ENCODE results near the gene LRRC3. TPM values are rescaled to one million over a fixed set of nuclear protein-coding genes. Genes with fewer than 3 reads are reported as not detected.

LRRC3 gene
- polyA plus RNA-seq, 1 donor (not counting 4 experiments of a cell fraction or from before 2014, with no cell fraction given), result 1.4 TPM

DNA sequence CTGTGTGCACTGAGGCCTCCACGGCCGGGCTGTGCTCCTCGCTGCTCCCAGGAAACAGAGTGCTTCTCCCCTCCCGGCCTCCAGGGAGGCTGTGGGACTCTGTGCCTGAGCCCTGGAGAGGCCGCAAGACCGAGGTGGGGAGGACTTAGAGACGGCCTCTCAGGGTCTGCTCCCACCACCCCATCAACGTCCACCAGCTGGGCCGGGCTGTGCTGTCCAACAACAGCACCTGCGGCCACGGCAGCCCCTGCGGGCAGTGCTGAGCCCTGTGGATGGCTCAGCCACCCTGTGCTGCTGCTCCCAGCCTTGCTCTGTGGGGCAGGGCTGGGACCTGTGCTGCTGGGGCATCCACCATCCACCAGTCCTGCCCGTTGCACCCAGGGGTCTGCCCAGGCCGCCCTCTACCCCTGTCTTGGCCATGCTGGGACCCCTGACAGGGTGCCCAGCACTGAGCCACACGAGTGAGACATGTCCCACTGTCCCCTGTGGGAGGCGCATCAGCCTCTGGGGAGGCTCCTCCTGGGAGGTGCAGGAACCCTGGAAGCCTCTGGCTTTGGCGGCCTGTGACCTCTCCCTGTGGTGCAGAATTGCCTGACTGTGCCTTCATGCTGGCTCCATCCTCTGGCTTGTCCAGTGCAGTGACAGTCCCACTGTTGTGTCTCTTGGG is 31.2 kb upstream of the LRRC3 start:
- no peak for DNase-seq (ENCODE audit: low read depth, low spot score)
- Histone ChIP-seq H3K4me2 (ENCODE audit: control insufficient read depth, extremely low read depth, insufficient read depth, low read depth, low read length) (no peak overlapping the region), H2AFZ (ENCODE audit: control insufficient read depth, low read length) (no peak overlapping the region), H3K79me2 (ENCODE audit: control insufficient read depth, insufficient read depth, low read length) (no peaks in the 10 kb centered on the region), H3K9me3 (ENCODE audit: control insufficient read depth, low read depth, low read length) (peaks cover 10% of the 10 kb centered on the region), H3K27ac (ENCODE audit: control insufficient read depth, insufficient read depth, low read length) (no peak overlapping the region), H3K9me1 (ENCODE audit: control insufficient read depth, extremely low read depth, insufficient read depth, low read length) (no peaks in the 10 kb centered on the region), H3K4me3 (ENCODE audit: control insufficient read depth in 2 of 3, extremely low read depth in 1 of 3, insufficient read depth in 2 of 3, low read depth in 1 of 3, low read length in 3 of 3) (no peak overlapping the region), H3K27me3 (ENCODE audit: control insufficient read depth, extremely low read depth, insufficient read depth, low read length) (no peaks in the 10 kb centered on the region), H3K36me3 (ENCODE audit: control insufficient read depth in 2 of 2, extremely low read depth in 1 of 2, insufficient read depth in 2 of 2, low read length in 2 of 2) (no peaks in the 10 kb centered on the region), H3K9ac (ENCODE audit: control insufficient read depth, extremely low read depth, insufficient read depth, low read length) (no peak overlapping the region), H3K4me1 (ENCODE audit: control insufficient read depth, extremely low read depth, insufficient read depth, low read length) (no peaks in the 10 kb centered on the region), H4K20me1 (ENCODE audit: control insufficient read depth, extremely low read depth, insufficient read depth, low read length) (no peaks in the 10 kb centered on the region)
- FAIRE-seq, result no peak
- dilution Hi-C loops (cut with MboI; ENCODE audit: extremely low pct_ligation_motif_present, low sequenced_read_pairs), result no loop called here
- TF ChIP-seq, protein P1, sequence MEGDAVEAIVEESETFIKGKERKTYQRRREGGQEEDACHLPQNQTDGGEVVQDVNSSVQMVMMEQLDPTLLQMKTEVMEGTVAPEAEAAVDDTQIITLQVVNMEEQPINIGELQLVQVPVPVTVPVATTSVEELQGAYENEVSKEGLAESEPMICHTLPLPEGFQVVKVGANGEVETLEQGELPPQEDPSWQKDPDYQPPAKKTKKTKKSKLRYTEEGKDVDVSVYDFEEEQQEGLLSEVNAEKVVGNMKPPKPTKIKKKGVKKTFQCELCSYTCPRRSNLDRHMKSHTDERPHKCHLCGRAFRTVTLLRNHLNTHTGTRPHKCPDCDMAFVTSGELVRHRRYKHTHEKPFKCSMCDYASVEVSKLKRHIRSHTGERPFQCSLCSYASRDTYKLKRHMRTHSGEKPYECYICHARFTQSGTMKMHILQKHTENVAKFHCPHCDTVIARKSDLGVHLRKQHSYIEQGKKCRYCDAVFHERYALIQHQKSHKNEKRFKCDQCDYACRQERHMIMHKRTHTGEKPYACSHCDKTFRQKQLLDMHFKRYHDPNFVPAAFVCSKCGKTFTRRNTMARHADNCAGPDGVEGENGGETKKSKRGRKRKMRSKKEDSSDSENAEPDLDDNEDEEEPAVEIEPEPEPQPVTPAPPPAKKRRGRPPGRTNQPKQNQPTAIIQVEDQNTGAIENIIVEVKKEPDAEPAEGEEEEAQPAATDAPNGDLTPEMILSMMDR (optimal IDR thresholded peaks at IDR 0.05 in 1 of 3, IDR thresholded peaks at IDR 0.05 in 1 of 3, conservative IDR thresholded peaks at IDR 0.05 in 1 of 3; ENCODE audit: extremely low read depth in 1 of 3, insufficient read depth in 2 of 3, low read length in 3 of 3), result no peak
- TF ChIP-seq EZH2 (IDR thresholded peaks at IDR 0.05; ENCODE audit: low read length), result no peak

DNA sequence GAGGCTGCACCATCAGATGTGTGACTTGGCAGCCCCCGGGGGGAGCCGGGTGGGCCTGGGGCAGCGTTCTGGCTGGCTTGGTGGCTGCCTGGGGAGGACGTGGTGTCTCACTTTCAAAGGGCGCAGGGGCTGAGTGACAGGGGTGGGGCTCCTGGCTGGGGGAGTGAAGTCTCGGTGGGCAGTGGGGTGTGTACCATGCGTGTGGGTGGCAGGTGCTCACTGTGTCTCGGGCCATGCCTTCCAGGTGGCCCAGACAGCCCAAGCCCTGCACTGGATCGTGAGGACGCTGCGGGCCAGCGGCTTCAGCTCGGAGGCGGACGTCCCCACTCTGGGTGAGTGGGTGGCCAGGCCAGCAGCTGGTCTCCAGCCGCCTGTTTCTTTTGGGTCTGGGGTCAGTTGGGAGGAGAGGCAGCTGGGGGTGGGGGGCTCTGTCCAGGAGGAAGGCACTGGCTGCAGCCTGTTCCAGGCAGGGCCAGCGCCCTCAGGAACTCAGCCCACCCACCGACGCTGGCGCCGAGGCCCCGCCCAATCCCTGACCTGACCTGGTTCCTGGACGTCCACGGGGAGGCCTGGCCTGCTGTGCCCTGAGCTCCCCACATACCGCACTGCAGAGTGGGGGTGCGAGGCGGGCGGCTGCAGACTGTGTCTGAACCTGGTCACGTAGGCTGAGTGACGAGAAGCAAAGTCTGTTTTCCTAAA is 30.6 kb upstream of the LRRC3 start:
- Histone ChIP-seq H3K9ac (ENCODE audit: control insufficient read depth, extremely low read depth, insufficient read depth, low read length) (no peak overlapping the region), H4K20me1 (ENCODE audit: control insufficient read depth, extremely low read depth, insufficient read depth, low read length) (no peaks in the 10 kb centered on the region), H3K4me1 (ENCODE audit: control insufficient read depth, extremely low read depth, insufficient read depth, low read length) (no peaks in the 10 kb centered on the region), H3K27me3 (ENCODE audit: control insufficient read depth, extremely low read depth, insufficient read depth, low read length) (no peaks in the 10 kb centered on the region), H3K79me2 (ENCODE audit: control insufficient read depth, insufficient read depth, low read length) (no peaks in the 10 kb centered on the region), H3K9me3 (ENCODE audit: control insufficient read depth, low read depth, low read length) (peaks cover 4% of the 10 kb centered on the region), H3K4me3 (ENCODE audit: control insufficient read depth in 2 of 3, extremely low read depth in 1 of 3, insufficient read depth in 2 of 3, low read depth in 1 of 3, low read length in 3 of 3) (peak overlapping the region in 1 of 3 experiments; percentile 22), H3K9me1 (ENCODE audit: control insufficient read depth, extremely low read depth, insufficient read depth, low read length) (no peaks in the 10 kb centered on the region), H2AFZ (ENCODE audit: control insufficient read depth, low read length) (no peak overlapping the region), H3K36me3 (ENCODE audit: control insufficient read depth in 2 of 2, extremely low read depth in 1 of 2, insufficient read depth in 2 of 2, low read length in 2 of 2) (no peaks in the 10 kb centered on the region), H3K27ac (ENCODE audit: control insufficient read depth, insufficient read depth, low read length) (no peak overlapping the region), H3K4me2 (ENCODE audit: control insufficient read depth, extremely low read depth, insufficient read depth, low read depth, low read length) (no peak overlapping the region)
- no peak for TF ChIP-seq EZH2 (IDR thresholded peaks at IDR 0.05; ENCODE audit: low read length)
- DNase-seq (ENCODE audit: low read depth, low spot score) (no peak), FAIRE-seq (no peak)
- dilution Hi-C loops (cut with MboI; ENCODE audit: extremely low pct_ligation_motif_present, low sequenced_read_pairs), result no loop called here
